GM20000 (cell line): Measurements from ENCODE around the gene CRADD.

ENCODE experiments used
- DNase-seq: peaks from one replicate; pipeline ENCODE4 v3.0.0; 2012; ENCODE audit warnings: low spot score
- CTCF ChIP-seq: IDR thresholded peaks from 2 replicates; pipeline ENCODE4 v1.5.1; 2012; ENCODE audit warnings: mild to moderate bottlenecking, control low read depth; ENCODE audit errors: extremely low read depth, missing control alignments

Gene CRADD

GRCh38 chr12:93743229-93743998 is 66.2 kb downstream of the CRADD start:
- TF ChIP-seq CTCF, result no peak
- no peak for DNase-seq

DNA sequence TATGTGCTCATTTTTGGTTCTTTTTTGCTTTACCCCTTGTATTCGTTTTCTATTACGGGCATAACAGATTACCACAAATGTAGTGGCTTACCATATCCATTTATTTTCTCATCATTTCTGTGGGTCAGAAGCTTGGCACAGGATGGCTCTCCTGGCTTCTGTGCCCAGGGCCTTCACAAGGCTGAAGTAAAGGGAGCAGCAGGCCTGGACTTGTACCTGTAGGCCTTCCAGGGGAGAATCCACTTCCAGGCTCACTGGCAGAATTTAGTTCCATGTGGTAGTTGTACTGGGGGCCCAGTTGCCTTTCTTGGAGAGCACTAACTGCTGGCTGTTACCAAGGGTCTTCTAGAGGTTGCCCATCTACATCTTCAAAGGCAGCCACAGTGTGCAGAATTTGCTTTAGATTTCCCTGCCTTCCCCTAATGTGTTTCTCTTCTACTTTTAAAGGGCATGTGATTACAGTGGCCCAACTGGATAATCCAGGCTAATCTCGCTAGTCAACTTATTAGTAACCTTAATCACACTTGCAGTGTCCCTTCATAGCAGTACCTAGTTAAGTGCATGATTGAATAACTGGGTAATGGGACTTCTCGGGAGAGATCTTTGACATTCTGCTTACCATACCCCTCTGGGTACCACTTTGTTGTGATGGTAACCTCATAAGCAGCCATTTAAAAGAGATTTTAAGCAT is 67.0 kb downstream of the CRADD start:
- TF ChIP-seq CTCF, result no peak

GRCh38 chr12:93745286-93745685 is 68.1 kb downstream of the CRADD start:
- no peak for TF ChIP-seq CTCF
- DNase-seq, result no peak

More for the DNA sequence above, 67.0 kb downstream of the CRADD start:
- DNase-seq, result no peak

DNA sequence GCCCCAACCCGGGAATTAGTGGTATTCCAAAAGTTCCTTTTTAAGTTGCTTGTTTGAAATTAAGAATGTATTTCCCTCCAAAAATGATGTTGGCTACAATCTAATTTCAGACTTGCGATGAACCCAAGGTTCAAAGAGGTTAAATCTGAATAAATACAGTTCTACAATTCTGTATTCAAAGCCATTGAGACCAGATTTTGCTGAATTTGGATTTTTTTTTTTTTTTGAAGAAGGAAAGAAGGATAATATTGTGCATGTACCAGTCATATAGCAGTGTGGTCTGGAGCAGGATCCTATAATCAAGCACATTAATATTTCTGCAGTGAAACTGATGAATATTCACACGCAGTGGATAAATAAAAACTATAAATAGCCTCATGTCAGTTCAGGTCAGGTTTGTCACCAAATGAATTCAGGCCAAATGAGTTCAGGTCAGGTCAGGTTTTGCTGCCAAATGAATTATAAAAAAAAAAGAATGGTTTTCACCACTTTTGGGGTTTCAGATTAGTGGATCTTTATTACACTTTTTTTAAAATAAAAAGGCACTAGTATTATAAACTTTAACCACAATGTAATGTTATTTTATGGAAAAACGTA is 69.5 kb downstream of the CRADD start:
- DNase-seq, result no peak

GRCh38 chr12:93748672-93749383 is 71.7 kb downstream of the CRADD start:
- no peak for TF ChIP-seq CTCF
- DNase-seq, result no peak

More for the DNA sequence above, 69.5 kb downstream of the CRADD start:
- no peak for TF ChIP-seq CTCF

- TF ChIP-seq CTCF, result no peak
- DNase-seq, result no peak
Measured at GRCh38 chr12:93749515-93749914, 72.3 kb downstream of the CRADD start.
